ENCODE results near the gene PPP2R2C. TPM values are rescaled to one million over a fixed set of nuclear protein-coding genes. Genes with fewer than 3 reads are reported as not detected.

PPP2R2C gene
- polyA plus RNA-seq, 3 donors: 0.36 to 0.51 (median 0.41) TPM

- no peak for DNase-seq
These were observed 45.6 kb downstream of the PPP2R2C start for GRCh38 chr4:6426571-6427438.

- no peak for DNase-seq
These were observed 46.5 kb downstream of the PPP2R2C start for GRCh38 chr4:6425911-6426310.

GRCh38 chr4:6425336-6425735, 47.1 kb downstream of the PPP2R2C start:
- DNase-seq: no peak

GRCh38 chr4:6424425-6424824, 48.0 kb downstream of the PPP2R2C start:
- no peak for DNase-seq

- no peak for DNase-seq
These were observed 48.8 kb downstream of the PPP2R2C start for GRCh38 chr4:6423575-6423974.

- no peak for DNase-seq
These were observed 49.5 kb downstream of the PPP2R2C start for GRCh38 chr4:6422866-6423265.

GRCh38 chr4:6422105-6422504, 50.3 kb downstream of the PPP2R2C start:
- DNase-seq: no peak

- no peak for DNase-seq
These were observed 51.0 kb downstream of the PPP2R2C start for GRCh38 chr4:6421397-6421796.

GRCh38 chr4:6420972-6421371, 51.4 kb downstream of the PPP2R2C start:
- no peak for DNase-seq

GRCh38 chr4:6420036-6420435, 52.4 kb downstream of the PPP2R2C start:
- no peak for DNase-seq

GRCh38 chr4:6419452-6420028, 52.9 kb downstream of the PPP2R2C start:
- peak; percentile 28 for DNase-seq

GRCh38 chr4:6418193-6418755, 54.1 kb downstream of the PPP2R2C start:
- no peak for DNase-seq

GRCh38 chr4:6417516-6418050, 54.8 kb downstream of the PPP2R2C start:
- peak; percentile 26 for DNase-seq

- no peak for DNase-seq
These were observed 55.7 kb downstream of the PPP2R2C start for GRCh38 chr4:6416518-6417286.

GRCh38 chr4:6415031-6415705, 57.2 kb downstream of the PPP2R2C start:
- no peak for DNase-seq

GRCh38 chr4:6414578-6414977, 57.8 kb downstream of the PPP2R2C start:
- DNase-seq: no peak

GRCh38 chr4:6410664-6411063, 61.8 kb downstream of the PPP2R2C start:
- no peak for DNase-seq

GRCh38 chr4:6410068-6410467, 62.3 kb downstream of the PPP2R2C start:
- DNase-seq: peak; percentile 43

- no peak for DNase-seq
These were observed 63.0 kb downstream of the PPP2R2C start for GRCh38 chr4:6409381-6409780.

GRCh38 chr4:6408263-6408662, 64.2 kb downstream of the PPP2R2C start:
- DNase-seq: no peak

- DNase-seq: no peak
These were observed 67.1 kb downstream of the PPP2R2C start for GRCh38 chr4:6405397-6405706.
